HG02588 (cell line): ENCODE results near the gene HNRNPU.

Source experiments
- ATAC-seq: cut with Tn5 transposase; IDR thresholded peaks from one replicate; pipeline ENCODE4 v1.9.1; 2021; ENCODE audit warnings: mild to moderate bottlenecking, moderate library complexity; ENCODE audit not compliant: unreplicated experiment

HNRNPU gene

DNA sequence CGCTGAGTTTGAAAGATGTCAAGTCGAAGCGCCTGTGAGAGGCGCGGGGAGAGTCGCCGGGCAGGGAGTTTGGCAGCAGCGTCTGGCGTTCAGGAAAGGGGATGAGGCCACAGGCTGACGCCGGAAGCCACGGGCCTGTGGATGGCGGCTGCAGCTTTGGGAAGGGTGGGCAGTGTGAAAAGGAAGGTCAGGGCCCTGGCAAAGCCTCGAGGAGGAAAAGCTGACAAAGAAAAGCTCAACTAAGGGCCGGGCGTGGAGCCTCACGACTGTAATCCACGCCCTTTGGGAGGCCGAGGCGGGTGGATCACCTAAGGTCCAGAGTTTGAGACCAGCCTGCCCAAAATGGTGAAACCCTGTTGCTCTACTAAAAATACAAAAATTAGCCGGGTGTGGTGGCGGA lies 54.1 kb downstream of the HNRNPU start:
- ATAC-seq = no peak

- ATAC-seq = no peak
These were observed 57.2 kb downstream of the HNRNPU start for GRCh38 chr1:244807138-244807537.

DNA sequence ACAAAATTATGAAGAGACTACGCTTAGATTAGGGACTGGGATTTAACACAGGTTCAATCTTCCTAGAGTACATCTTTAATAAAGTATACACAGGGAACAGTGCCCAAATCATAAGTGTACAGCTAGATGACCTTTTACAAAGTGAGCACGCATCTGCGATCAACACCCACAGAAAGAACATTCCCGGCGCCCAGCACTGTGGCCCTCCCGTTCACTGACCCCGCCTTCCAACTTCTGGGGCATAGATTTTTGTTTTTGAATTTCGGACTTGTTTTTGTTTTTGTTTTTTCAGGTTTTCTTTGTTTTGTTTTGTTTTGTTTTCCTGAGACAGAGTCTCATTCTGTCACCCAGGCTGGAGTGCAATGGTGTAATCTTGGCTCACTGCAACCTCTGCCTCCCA lies 59.5 kb downstream of the HNRNPU start:
- ATAC-seq = no peak

GRCh38 chr1:244802556-244803239 lies 61.6 kb downstream of the HNRNPU start:
- ATAC-seq = no peak

- ATAC-seq = no peak
These were observed 62.3 kb downstream of the HNRNPU start for GRCh38 chr1:244802041-244802440.

GRCh38 chr1:244801246-244801645 lies 63.1 kb downstream of the HNRNPU start:
- ATAC-seq = peak; percentile 70

DNA sequence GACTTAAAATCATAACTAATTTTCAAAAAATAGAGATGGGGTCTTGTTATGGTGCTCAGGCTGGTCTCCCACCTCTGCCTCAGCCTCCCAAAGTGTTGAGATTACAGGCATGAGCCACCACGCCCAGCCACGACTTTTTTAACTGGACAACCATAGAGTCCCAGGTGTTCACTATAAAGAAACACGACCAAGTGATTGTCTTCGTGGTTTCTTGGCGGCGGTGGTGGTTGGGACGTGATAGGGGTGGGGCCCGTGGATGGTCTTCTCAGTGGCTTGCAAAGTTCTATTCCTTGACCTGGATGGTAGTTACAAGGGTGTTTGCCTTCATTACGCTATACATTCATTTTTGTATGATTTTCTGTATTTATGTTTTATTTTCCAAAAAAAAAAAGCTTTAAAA lies 63.5 kb downstream of the HNRNPU start:
- no peak for ATAC-seq
